Amniotic epithelial cell (primary cell): ENCODE results near the gene SLC16A5.

ENCODE experiments used
- DNase-seq: peaks from one replicate; pipeline ENCODE4 v3.0.0-alpha.2; 2010; ENCODE audit warnings: low read depth

SLC16A5 gene

DNA sequence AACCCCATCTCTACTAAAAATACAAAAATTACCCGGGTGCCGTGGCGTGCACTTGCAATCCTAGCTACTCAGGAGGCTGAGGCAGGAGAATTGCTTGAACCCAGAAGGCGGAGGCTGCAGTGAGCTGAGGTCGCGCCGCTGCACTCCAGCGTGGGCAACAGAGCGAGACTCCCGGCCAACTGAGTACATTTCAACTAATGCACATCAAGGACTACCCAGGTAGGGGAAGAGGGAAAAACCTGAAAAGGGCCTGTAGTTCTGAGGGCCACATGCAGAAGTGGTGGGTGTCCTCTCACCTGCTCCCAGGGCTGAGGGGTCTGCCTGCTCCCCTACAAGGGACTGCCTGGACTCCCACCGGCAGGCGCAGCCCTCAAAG lies 584 bp upstream of the SLC16A5 start:
- DNase-seq = no peak

GRCh38 chr17:75088465-75089417 lies 987 bp downstream of the SLC16A5 start:
- peak; percentile 59 for DNase-seq

DNA sequence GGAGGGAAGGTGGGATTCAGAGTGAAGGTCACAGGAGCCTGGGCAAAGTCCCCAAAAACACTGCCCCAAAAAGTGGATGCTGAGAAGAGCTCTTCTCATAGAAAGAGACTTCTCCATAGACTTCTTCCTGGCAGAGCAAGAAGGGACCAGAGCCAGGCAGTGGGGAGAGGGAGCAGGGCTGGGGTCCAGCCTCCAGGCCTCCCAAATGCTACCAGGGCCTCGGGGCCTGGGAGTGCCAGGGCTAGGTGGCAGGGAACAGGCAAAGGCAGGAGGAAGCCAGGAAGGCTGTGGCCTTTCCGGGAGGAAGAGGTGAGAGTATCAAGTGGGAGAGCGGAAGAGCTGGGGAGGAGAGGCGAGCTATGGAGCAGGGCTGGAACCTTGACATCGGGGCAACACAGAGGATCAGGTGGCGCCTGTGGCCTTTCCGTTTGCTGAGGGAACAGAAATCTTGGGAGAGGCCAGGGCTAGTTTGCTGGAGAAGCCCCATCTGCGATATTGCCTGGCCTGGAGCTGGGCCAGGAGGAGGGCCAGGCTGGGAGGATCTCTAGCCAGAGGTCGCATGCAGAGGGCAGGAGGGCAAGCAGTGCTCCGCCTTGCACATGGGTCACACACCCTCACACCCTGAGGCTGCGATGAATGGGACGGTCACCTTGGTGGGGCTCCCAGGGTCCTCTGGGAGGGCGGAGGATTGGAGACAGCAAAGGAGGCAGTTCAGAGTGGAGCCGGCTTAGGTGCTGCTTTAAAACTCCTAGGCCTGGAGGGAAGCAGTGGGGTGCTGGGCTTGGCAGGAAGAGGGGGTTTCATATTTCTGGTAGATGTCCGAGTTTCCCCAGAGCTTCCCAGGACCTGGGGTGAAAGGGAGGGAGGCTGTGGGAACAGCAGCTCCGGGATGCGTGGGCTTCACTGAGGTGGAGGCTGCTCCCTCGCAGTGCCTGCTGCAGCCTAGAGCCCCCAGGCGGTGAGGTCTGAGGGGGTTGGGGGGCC lies 3.4 kb downstream of the SLC16A5 start:
- peak; percentile 46 for DNase-seq

DNA sequence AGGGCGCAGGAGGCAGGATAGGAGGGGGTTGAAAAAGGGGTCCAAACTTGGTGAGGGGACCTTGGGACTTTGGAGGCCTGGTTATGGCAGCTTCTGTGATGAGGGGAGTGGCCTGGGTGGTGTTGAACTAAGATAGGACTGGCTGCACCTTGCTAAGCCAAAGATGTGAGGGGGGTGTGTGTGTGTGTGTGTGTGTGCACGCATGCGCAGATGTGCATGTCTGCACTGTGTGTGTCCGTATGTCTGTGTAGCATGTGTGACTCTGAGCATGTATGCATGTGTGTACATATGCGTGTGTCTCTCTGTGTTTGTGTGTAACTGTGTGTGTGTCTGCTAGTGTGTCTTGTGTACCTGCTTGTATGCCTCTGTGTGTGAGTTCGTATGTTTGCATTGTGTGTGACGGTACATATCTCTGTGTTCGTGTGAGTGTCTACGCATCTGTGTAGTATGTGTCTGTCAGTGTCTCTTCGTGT lies 4.1 kb downstream of the SLC16A5 start:
- no peak for DNase-seq

- DNase-seq = peak; percentile 67
Observed at GRCh38 chr17:75093548-75094158, 5.9 kb downstream of the SLC16A5 start.

DNA sequence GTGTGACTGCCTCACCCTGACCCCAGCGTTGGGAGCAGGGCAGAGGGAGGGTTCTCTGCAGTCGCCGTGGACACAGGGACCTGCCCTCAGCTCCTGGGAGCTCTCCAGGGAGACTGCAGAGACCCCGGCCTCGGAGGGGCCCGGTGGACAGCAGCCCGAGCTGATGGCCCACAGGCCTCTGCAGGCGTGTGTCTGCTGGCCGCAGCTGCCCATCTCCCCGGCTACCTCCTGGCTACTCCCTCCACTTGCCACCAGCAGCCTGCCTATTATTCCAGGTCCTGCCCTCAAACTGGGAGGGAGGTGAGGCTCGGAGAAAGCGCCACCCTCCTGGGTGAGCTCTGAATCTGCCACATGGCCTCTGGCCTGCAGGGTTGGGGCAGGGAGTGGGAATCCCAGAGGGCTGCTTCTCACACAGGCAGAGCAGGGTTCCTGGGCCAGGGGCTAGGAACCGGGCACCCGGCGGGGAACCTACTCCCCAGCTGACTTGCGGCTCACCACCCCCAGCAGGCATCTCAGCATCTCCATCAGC lies 7.2 kb downstream of the SLC16A5 start:
- DNase-seq = no peak

DNA sequence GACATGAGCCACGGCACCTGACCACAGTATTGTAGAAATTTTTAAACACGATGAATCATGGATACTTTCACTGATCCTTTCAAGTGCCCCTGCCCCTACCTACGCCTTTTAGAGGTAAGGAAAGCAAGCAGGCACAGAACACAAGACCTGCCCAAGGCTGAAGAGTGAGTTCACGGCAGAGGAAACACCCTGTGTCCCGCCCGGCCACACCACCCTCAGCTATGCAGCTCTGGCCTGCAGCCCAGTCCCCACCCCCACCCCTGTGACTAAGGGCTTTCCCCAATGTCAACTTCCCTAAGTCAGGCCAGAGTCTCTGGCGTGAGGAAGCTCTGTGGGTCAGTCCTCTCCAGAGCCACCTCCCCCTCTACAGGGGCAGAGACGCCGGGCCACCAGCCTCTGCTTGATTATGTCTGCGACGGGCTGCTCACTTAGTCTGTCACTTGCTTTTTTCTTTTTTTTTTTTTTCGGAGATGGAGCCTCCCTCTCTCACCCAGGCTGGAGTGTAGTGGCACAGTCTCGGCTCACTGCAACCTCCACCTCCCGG lies 8.4 kb downstream of the SLC16A5 start:
- DNase-seq = peak; percentile 70

GRCh38 chr17:75097865-75098264 lies 10.1 kb downstream of the SLC16A5 start:
- DNase-seq = no peak

GRCh38 chr17:75098861-75099260 lies 11.1 kb downstream of the SLC16A5 start:
- DNase-seq = no peak

GRCh38 chr17:75099881-75100595 lies 12.3 kb downstream of the SLC16A5 start:
- DNase-seq = no peak

DNA sequence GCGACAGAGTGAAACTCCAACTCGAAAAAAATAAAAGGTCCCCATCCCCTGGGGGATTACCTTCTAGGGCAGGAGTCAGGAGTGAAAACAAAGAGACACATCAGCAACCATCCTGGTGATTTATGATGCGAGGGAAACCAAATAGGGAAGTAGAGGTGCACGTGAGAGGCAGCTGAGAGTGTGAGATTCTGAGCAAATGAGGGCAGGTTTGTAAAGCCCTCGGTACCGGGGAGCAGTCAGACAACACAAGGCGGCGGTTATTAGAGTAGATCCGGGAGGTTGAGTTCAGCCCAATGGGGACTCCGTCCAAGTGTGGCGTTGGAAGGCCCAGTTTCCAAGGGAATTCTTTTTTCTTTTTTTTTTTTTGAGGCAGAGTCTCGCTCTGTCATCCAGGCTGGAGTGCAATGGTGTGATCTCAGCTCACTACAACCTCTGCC lies 14.6 kb downstream of the SLC16A5 start:
- no peak for DNase-seq

GRCh38 chr17:75103601-75104554 lies 16.1 kb downstream of the SLC16A5 start:
- DNase-seq = no peak

DNA sequence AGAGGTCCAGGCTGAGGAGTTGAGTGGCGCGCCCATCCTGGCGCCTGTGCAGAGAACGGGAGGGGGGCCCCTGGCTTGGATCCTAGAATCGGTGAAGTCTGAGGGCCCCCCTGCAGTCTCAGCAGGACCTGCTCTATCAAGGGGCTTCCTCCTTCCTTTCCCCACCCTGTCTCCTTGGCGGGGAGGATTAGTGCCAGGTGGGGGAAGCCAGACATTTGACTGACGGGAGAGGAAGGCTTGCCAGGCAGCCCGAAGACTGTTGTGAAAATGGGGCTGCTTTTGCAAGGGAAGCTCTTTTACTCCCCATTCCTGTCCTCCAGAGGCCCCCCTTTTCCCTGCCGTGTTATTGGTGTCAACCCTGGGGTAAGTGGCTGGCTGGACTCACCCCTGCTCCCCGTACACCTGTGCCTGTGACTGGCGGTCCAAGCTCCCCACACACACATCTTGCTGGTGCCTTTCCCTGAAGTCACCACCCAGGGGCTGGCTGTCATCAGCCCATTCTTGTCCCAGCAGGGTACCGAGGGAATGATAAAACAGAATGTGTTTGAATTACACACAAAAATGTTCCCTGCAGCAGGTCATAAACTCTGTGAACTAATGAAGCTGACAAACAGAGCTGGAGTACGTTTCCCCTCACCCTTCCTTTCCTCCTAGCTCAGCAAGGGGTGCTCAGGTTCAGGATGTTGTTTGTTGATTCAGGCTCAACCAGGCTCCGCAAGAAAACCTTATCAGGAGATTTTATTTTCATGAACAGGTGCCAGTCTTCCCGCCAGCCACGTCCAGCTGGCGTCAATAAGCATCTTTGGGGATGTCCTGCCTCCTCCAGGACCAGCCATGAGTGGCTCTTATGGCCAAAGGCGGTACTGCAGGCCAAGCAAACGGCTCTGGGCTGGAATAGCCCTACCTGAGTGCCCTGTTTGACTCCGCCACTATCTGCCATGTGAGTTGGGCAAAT lies 17.6 kb downstream of the SLC16A5 start:
- peak; percentile 41 for DNase-seq

GRCh38 chr17:75108193-75108592 lies 20.4 kb downstream of the SLC16A5 start:
- DNase-seq = no peak

DNA sequence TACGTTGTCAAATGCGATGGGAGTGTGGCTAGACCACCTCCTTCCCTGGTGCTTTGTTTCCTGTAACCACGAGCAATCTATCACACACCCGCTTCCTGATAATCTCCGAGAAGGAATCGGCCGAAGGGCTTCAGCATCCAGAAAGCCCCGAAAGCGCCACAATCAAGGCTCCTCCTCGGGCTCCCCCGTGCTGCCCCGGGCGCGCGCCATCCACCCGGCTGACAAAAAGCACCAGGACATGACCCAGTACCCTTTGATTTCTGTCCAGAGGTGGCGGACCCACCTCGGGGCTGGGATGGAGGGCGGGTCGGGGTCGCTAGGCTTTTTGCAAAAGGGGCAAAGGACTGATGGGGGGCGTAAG lies 21.3 kb downstream of the SLC16A5 start:
- DNase-seq = no peak

DNA sequence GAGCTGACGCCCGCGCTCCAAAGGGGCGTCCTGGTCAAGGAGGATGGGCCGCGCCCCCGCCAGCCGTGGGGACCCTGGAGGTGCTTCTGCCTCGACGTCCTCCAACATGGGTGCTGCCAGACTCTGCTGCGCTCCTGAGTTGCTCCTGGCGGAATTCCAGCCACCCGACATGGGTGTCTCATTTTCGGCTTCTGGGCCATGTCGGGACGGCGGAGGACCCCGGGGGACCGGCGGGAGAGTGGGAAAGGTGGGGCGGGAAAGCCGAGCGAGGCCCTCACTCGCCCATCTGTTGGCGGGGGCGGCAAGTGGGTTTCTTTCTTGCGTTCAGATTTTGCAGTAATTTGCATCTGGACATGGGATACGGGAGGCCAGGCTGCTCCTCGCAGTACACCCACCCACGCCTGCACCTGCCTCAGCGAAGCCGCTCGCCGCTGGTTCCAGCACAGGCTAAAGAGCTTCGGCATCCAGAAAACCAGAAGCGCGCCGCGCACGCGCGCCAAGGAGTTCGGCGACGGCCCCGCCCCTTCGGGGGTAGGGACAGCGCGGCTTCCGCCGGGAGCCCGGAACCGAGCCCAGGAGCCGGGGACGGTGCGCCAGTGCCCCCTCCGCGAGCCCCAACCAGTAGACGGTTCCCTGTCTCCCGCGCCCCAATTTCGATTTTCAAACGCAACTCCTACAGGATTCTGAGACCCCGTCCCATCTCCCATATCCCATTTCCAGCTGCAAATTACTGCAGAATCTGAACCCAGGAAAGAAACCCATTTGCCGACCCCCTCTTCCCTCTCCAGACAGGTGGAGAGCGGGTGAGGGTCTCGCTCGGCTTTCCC lies 21.9 kb downstream of the SLC16A5 start, which contains the start of gene ARMC7:
Gene ARMC7, plus strand, starts transcription at position 563 of the 827 bp plus-strand sequence. CDS start 320 bp downstream, outside the sequence.
- DNase-seq = peak; percentile 69

GRCh38 chr17:75110234-75110937 lies 22.6 kb downstream of the SLC16A5 start:
- DNase-seq = no peak
